HG02610 (cell line): ENCODE data around the gene ME1.
"Not testable (repeated sequence)": the region's sequence is repeated elsewhere in the genome, so short reads cannot be mapped to it uniquely, and the experiment has no call there.

Source experiments
- ATAC-seq: cut with Tn5 transposase; IDR thresholded peaks from one replicate; pipeline ENCODE4 v1.9.1; 2021; ENCODE audit warnings: mild to moderate bottlenecking, moderate library complexity; ENCODE audit not compliant: unreplicated experiment

The ME1 gene

GRCh38 chr6:83432636-83433035 lies 1.8 kb upstream of the ME1 start:
- ATAC-seq = no peak

GRCh38 chr6:83431545-83432155 lies 799 bp upstream of the ME1 start:
- ATAC-seq = no peak

- ATAC-seq = peak; percentile 0
Measured at GRCh38 chr6:83429857-83430610, 817 bp downstream of the ME1 start.

- no peak for ATAC-seq
Measured at GRCh38 chr6:83429269-83429668, 1.6 kb downstream of the ME1 start.

- no peak for ATAC-seq
Measured at GRCh38 chr6:83424392-83425018, 6.3 kb downstream of the ME1 start.

- no peak for ATAC-seq
Measured at GRCh38 chr6:83417880-83418663, 12.8 kb downstream of the ME1 start.

- ATAC-seq = no peak
Measured at GRCh38 chr6:83413068-83413467, 17.8 kb downstream of the ME1 start.

- no peak for ATAC-seq
Measured at GRCh38 chr6:83411731-83412130, 19.1 kb downstream of the ME1 start.

GRCh38 chr6:83403191-83403590 lies 27.7 kb downstream of the ME1 start:
- no peak for ATAC-seq

- no peak for ATAC-seq
Measured at GRCh38 chr6:83389606-83390005, 41.2 kb downstream of the ME1 start.

GRCh38 chr6:83385473-83385872 lies 45.4 kb downstream of the ME1 start:
- ATAC-seq = no peak

- ATAC-seq = no peak
Measured at GRCh38 chr6:83384751-83385150, 46.1 kb downstream of the ME1 start.

GRCh38 chr6:83381949-83382348 lies 48.9 kb downstream of the ME1 start:
- ATAC-seq = no peak

- ATAC-seq = no peak
Measured at GRCh38 chr6:83378621-83379388, 52.0 kb downstream of the ME1 start.

- no peak for ATAC-seq
Measured at GRCh38 chr6:83371423-83371822, 59.4 kb downstream of the ME1 start.

- ATAC-seq = no peak
Measured at GRCh38 chr6:83370567-83370966, 60.3 kb downstream of the ME1 start.

GRCh38 chr6:83369692-83370091 lies 61.2 kb downstream of the ME1 start:
- ATAC-seq = no peak

- ATAC-seq = no peak
Measured at GRCh38 chr6:83368577-83368976, 62.3 kb downstream of the ME1 start.

GRCh38 chr6:83367104-83367503 lies 63.7 kb downstream of the ME1 start:
- no peak for ATAC-seq

GRCh38 chr6:83365931-83366330 lies 64.9 kb downstream of the ME1 start:
- no peak for ATAC-seq

- not testable (repeated sequence) for ATAC-seq
Measured at GRCh38 chr6:83362349-83362748, 68.5 kb downstream of the ME1 start.
